Measurements from ENCODE around the gene SLC10A2. TPM values are rescaled to one million over a fixed set of nuclear protein-coding genes. Genes with fewer than 3 reads are reported as not detected.

The SLC10A2 gene
- total RNA-seq, 1 donor from 2014 or later, result not detected

GRCh38 chr13:103101901-103102300 lies 35.7 kb upstream of the SLC10A2 start:
- Mint-ChIP-seq H3K9me3 (ENCODE audit: unreplicated experiment) (no peaks in the 10 kb centered on the region), H3K4me1 (ENCODE audit: unreplicated experiment) (peaks cover 1% of the 10 kb centered on the region), H3K36me3 (ENCODE audit: unreplicated experiment) (no peaks in the 10 kb centered on the region), H3K4me3 (ENCODE audit: unreplicated experiment) (no peak overlapping the region), H3K27ac (ENCODE audit: unreplicated experiment) (no peak overlapping the region), H3K27me3 (ENCODE audit: unreplicated experiment) (no peaks in the 10 kb centered on the region)
- TF ChIP-seq CTCF (IDR thresholded peaks at IDR 0.05), result no peak
- DNase-seq (ENCODE audit: extremely low spot score, unreplicated experiment), result no peak

- no peak for DNase-seq (ENCODE audit: extremely low spot score, unreplicated experiment)
- Mint-ChIP-seq H3K36me3 (ENCODE audit: unreplicated experiment) (no peaks in the 10 kb centered on the region), H3K27ac (ENCODE audit: unreplicated experiment) (no peak overlapping the region), H3K4me1 (ENCODE audit: unreplicated experiment) (peaks cover 1% of the 10 kb centered on the region), H3K9me3 (ENCODE audit: unreplicated experiment) (no peaks in the 10 kb centered on the region), H3K27me3 (ENCODE audit: unreplicated experiment) (no peaks in the 10 kb centered on the region), H3K4me3 (ENCODE audit: unreplicated experiment) (no peak overlapping the region)
- TF ChIP-seq CTCF (IDR thresholded peaks at IDR 0.05), result no peak
Observed at GRCh38 chr13:103101500-103101899, 35.3 kb upstream of the SLC10A2 start.

GRCh38 chr13:103100830-103101229 lies 34.6 kb upstream of the SLC10A2 start:
- Mint-ChIP-seq H3K4me1 (ENCODE audit: unreplicated experiment) (peaks cover 1% of the 10 kb centered on the region), H3K27me3 (ENCODE audit: unreplicated experiment) (no peaks in the 10 kb centered on the region), H3K36me3 (ENCODE audit: unreplicated experiment) (no peaks in the 10 kb centered on the region), H3K9me3 (ENCODE audit: unreplicated experiment) (no peaks in the 10 kb centered on the region), H3K4me3 (ENCODE audit: unreplicated experiment) (no peak overlapping the region), H3K27ac (ENCODE audit: unreplicated experiment) (no peak overlapping the region)
- DNase-seq (ENCODE audit: extremely low spot score, unreplicated experiment), result no peak
- no peak for TF ChIP-seq CTCF (IDR thresholded peaks at IDR 0.05)

GRCh38 chr13:103099722-103100293 lies 33.6 kb upstream of the SLC10A2 start:
- H3K4me1 Mint-ChIP-seq (ENCODE audit: unreplicated experiment), result peaks cover 1% of the 10 kb centered on the region
- no peaks in the 10 kb centered on the region for H3K27me3 Mint-ChIP-seq (ENCODE audit: unreplicated experiment)
- DNase-seq (ENCODE audit: extremely low spot score, unreplicated experiment), result no peak
- TF ChIP-seq CTCF (IDR thresholded peaks at IDR 0.05), result no peak
- H3K4me3 Mint-ChIP-seq (ENCODE audit: unreplicated experiment), result no peak overlapping the region
- H3K27ac Mint-ChIP-seq (ENCODE audit: unreplicated experiment), result no peak overlapping the region
- H3K36me3 Mint-ChIP-seq (ENCODE audit: unreplicated experiment), result no peaks in the 10 kb centered on the region
- no peaks in the 10 kb centered on the region for H3K9me3 Mint-ChIP-seq (ENCODE audit: unreplicated experiment)

GRCh38 chr13:103098535-103098934 lies 32.3 kb upstream of the SLC10A2 start:
- TF ChIP-seq CTCF (IDR thresholded peaks at IDR 0.05), result no peak
- DNase-seq (ENCODE audit: extremely low spot score, unreplicated experiment), result no peak
- Mint-ChIP-seq H3K36me3 (ENCODE audit: unreplicated experiment) (no peaks in the 10 kb centered on the region), H3K4me1 (ENCODE audit: unreplicated experiment) (peaks cover 1% of the 10 kb centered on the region), H3K4me3 (ENCODE audit: unreplicated experiment) (no peak overlapping the region), H3K9me3 (ENCODE audit: unreplicated experiment) (peaks cover 7% of the 10 kb centered on the region), H3K27ac (ENCODE audit: unreplicated experiment) (no peak overlapping the region), H3K27me3 (ENCODE audit: unreplicated experiment) (no peaks in the 10 kb centered on the region)

Data from osteocyte (in vitro differentiated cells).